Activated CD8-positive, alpha-beta memory T cell treated with anti-CD3 and anti-CD28 coated beads, Interleukin-2, amount 50 U/mL, for 48 hours (primary cell): ENCODE data around the gene KLLN.
"Not testable (repeated sequence)": the region's sequence is repeated elsewhere in the genome, so short reads cannot be mapped to it uniquely, and the experiment has no call there.

ENCODE experiments used
- DNase-seq: peaks from one replicate; pipeline ENCODE4 v3.0.0-alpha.2; 2020

The KLLN gene, protein sequence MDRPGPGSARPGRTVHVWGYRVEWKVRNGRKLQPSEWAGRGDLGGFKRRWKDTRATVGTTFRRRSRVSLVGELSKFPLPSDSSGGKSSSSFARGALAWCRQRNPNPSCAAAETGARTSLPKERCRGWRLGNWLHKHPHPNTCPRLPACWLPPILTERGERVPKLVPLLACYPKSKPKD

DNA sequence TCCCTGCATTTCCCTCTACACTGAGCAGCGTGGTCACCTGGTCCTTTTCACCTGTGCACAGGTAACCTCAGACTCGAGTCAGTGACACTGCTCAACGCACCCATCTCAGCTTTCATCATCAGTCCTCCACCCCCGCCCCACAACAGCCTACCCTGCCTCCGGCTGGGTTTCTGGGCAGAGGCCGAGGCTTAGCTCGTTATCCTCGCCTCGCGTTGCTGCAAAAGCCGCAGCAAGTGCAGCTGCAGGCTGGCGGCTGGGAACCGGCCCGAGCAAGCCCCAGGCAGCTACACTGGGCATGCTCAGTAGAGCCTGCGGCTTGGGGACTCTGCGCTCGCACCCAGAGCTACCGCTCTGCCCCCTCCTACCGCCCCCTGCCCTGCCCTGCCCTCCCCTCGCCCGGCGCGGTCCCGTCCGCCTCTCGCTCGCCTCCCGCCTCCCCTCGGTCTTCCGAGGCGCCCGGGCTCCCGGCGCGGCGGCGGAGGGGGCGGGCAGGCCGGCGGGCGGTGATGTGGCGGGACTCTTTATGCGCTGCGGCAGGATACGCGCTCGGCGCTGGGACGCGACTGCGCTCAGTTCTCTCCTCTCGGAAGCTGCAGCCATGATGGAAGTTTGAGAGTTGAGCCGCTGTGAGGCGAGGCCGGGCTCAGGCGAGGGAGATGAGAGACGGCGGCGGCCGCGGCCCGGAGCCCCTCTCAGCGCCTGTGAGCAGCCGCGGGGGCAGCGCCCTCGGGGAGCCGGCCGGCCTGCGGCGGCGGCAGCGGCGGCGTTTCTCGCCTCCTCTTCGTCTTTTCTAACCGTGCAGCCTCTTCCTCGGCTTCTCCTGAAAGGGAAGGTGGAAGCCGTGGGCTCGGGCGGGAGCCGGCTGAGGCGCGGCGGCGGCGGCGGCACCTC lies at the start of gene KLLN, which contains the start of gene PTEN:
TSS of gene KLLN (minus strand) at position 481 of the 891 bp plus-strand sequence. CDS start 1,046 bp downstream, outside the sequence.
TSS of gene PTEN (plus strand) at position 573 of the 891 bp plus-strand sequence. CDS start 845 bp downstream, outside the sequence.
- peak; percentile 90 for DNase-seq

DNA sequence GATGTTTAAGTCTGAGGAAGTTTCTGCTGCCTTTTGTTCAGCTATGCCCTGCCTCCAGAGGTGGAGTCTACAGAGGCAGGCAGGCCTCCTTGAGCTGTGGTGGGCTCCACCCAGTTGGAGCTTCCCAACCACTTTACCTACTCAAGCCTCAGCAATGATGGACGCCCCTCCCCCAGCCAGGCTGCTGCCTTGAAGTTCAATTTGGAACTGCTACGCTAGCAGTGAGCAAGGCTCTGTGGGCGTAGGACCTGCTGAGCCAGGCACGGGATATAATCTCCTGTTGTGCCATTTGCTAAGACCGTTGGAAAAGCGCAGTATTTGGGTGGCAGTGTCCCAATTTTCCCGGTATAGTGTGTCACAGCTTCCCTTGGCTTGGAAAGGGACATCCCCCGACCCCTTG lies 40.1 kb upstream of the KLLN start:
- DNase-seq, result not testable (repeated sequence)

DNA sequence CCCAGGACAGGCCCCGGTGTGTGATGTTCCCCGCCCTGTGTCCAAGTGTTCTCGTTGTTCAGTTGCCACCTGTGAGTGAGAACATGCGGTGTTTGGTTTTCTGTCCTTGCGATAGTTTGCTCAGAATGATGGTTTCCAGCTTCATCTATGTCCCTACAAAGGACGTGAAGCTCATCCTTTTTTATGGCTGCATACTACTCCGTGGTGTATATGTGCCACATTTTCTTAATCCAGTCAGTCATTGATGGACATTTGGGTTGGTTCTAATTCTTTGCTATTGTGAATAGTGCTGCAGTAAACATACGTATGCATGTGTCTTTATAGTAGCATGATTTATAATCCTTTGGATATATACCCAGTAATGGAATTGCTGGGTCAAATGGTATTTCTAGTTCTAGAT lies 34.6 kb upstream of the KLLN start:
- not testable (repeated sequence) for DNase-seq

DNA sequence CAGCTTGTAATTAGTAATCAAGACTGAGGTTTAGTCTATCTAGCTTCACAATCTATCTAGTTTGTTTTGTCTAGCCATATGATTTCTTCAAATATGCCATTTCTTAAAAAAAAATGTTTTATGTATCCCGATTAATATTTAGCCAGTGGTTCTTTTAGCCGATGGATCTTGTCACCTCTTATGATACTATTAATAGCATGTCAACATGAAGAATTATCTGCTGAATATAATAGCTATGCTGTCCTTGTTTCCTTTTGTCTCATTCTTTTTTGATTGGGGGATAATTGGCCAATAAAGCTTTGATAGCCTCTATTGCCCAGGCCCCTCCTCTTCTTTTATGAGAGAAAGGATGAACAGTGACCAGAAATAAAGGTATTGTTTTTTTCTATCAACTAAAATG lies 32.9 kb upstream of the KLLN start:
- no peak for DNase-seq

DNA sequence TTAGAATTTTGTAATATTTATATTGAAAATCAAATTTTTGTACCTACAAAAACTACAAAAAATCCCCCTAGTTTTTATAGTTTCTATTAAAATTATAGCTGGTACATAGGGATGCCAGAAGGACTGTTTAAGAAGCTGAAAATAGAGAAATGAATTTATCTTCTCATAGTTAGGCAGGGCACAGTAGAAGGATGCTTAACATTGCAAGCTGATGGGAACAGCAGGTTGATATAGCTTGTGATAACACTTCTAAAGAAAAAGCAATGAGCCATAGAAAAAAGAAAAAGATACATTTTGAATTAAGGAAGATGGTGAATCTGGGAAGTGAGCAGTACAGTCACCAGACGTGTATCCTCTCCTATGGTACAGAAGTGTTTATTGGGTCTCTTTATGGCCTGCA lies 32.1 kb upstream of the KLLN start:
- no peak for DNase-seq

DNA sequence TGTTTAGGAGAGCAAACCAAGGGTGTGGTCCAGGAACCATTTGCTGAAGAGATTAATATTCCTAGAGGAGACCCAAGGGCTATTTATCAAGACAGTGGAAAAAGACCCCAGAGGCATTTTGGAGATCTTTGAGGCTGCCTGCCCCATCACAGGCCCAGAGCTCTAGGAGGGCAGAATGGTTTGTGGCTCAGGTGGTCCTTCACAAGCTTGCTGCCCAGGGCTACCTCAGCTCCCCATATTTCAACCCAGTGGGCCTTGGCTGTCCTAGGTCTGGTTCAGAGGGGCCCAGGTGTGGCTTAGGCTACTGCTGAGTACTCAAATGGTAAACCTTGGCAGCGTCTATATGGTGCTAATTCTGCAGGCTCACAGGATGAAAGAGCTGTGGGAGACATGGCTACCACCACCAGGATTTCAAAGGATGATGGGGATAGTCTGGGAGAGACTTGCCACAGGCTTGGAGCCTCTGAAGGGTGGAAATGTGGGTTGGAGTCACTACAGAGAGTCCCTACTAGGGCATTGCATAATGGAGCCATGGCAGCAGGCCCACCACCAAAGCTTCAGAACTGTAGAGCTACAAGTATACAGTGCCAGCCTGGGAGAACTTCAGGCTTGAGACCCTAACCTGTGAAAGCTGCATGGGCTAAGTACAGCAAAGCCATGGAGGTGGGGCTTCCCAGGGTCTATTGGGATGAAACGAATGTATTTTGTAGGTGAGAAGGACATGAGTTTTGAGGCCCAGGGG lies 24.4 kb upstream of the KLLN start:
- no peak for DNase-seq

DNA sequence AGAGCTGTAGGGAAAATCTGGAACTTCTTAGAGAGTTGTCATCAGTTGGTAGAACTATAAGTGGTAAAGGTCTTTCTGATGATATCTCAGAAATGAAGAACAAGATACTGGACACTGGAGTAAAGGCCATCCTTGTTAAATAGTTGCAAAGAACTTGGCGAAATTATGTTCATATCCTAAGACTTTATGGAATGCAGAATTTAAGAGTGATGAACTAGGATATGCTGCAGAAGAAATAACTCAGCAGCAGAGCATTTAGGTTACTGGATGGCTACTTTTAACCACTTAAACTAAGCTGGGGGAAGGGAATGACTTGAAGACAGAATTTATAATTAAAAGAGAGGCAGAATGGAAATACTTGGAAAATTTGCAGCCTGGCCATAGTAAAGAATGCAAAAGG lies 23.8 kb upstream of the KLLN start:
- no peak for DNase-seq

DNA sequence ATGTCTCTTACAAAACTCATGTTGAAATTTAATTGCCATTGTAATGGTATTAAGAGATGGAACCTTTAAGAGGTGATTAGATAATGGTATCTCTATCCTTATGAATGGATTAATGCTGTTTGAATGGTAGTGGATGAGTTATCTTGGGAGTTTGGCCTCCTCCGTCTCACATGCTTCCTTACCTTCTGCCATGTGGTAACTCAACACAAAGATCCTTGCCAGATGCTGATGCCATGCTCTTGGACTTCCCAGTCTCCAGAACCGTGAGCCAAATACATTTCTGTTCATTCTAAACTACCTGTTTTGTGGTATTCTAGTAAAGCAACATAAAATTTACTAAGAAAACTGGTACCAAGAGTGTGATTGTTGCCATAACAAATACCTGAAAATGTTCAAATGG lies 23.3 kb upstream of the KLLN start:
- DNase-seq, result no peak

DNA sequence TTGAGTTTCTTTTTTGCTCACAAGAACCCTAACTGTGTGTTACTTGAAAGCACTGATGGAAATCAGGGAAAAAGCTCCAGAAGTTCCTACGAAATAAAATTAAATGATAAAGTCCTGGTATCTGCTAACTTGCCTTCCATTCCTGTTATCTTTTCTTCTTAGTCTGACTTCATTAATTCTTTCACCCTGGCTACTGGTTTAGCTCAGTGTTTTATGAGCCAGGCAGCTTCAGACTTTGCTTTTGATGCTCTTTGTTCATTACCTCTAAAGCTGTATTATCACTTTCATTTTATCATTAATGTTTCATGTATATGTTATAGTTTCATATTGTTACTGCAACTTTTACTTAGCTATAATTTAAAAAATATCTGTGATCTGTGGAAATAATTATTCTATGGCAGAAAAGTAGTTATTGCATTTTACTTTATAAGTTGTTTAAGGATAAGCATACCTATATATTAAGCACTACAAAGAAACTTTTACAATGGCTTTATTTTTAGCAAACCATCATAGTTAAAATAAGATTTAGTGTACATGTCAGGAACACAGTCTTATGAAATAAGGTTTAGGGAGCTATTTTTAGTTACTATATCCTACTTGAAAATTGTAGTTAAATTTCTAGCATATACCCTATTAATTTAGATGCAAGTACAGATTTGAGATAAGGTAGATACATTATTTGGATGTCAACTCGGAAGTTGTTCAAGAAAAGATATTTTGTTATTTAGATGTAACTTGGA lies 19.4 kb upstream of the KLLN start:
- DNase-seq, result no peak

DNA sequence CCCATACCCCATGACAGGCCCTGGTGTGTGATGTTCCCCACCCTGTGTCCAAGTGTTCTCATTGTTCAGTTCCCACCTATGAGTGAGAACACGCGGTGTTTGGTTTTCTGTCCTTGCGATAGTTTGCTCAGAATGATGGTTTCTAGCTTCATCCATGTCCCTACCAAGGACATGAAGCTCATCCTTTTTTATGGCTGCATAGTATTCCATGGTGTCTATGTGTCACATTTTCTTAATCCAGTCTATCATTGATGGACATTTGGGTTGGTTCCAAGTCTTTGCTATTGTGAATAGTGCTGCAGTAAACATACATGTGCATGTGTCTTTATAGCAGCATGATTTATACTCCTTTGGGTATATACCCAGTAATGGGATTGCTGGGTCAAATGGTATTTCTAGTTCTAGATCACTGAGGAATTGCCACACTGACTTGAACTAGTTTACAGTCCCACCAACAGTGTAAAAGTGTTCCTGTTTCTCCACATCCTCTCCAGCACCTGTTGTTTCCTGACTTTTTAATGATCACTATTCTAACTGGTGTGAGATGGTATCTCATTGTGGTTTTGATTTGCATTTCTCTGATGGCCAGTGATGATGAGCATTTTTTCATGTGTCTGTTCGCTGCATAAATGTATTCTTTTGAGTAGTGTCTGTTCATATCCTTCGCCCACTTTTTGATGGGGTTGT lies 18.2 kb upstream of the KLLN start:
- not testable (repeated sequence) for DNase-seq

DNA sequence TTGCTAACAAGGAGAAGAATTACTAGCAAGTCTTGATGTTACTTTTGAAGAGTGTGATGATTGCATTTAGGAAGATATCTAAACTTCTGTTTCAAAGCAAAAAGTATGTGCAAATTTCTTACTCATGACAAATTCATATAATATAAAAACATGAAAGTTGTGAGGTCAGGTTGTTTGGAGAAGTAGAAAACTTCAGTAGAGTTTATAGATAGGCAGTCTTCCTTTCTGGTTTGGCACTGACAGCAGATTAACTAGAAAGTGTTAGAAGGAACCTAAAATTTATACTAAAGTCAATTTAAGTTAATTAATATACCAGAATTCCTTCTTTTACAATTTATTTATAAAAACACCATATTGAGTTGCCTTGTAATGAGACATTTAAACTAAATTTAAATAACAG lies 17.0 kb upstream of the KLLN start:
- DNase-seq, result no peak

DNA sequence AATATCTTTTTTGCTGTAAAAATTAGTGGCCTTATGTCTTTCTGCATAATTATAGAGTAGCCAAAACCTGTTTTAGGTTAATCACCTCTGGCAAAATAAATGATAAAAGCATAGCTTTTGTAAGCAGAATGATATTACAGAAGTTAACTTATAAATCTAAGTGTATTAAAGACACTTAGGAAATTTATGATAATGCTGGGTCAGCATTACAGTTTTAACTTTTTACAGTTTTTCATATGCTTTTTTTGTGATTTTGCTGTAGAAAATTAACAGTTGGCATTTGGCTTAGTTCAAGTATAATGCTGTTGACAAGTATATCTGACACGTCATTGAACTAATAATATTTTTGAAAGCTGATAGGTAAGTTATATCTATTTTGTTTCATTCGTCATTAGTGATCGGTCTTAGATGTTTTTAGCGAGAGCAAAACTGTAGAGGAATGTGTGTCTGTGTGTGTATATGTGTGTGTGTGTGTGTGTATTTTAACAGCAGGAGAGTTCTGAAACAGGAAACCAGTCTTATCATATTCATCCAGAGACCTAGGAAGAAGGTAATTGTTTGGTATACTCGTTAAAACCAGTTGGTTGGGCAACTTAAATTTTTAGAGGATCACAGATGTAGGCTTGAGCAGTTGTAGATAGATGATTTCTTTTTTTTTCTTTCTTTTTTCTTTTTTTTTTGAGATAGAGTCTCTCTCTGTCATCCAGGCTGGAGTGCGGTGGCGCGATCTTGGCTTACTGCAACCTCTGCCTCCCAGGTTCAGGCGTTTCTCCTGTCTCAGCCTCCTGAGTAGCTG lies 15.5 kb upstream of the KLLN start:
- no peak for DNase-seq

DNA sequence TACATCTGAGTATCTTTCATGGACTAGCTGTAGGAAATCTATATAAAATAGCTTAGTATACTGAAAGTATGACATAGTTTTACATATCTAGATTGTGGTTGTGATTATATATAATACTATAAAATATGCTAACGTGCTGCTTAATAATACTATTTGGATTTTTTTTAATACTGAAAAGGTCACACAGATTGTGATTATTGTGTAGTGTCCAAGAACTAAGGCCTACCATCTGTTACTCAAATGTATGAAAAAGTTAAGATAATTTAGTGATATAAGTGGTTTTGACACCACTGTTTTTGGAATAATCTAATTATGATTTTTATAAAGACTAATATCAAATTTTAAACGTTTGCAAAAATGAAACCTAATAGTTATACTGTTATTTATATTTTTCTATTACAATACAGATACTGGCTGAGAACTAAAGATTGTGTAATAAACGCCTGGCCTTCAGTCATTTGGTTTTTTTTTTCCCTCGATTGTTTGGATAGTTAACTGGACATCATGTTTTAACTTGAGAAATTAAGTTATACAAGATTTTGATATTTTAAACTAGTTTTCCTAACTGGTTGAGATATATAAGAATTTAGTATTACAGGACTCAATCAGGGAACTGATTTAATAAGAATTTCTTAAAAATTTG lies 12.7 kb upstream of the KLLN start:
- DNase-seq, result no peak

DNA sequence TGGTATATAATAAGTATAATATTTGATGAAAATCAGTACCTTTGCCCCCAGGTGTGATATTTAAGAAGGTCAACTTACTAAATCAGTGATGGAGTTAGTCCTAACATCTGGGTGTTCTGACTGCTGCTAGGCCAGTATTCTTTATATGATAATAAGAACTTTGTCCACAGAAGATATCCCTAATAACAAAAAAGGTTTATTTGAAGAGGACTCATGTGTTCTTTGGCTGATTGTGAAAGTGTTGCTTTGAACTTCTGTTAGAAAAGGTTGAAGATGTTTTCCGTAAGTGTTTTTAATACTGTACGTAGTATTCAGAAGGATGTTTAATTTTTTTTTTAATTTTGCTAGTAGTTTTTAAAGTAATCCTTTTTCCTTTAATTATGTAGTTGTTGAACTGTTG lies 10.3 kb upstream of the KLLN start:
- DNase-seq, result no peak

DNA sequence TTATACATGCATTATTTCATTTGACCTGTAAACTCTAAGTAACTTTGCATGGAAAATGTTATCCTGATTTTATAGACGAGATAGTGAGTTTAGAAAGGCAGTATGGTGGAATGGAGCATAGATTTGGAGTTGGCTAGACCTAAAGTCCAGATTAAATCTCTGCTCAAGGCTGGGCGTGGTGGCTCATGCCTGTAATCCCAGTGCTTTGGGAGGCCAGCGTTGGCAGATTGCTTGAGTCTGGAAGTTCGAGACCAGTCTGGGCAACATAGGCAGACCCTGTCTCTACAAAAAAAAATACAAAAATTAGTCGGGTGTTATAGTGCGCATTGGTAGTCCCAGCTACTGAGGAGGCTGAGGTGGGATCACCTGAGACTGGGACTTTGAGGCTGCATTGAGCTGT lies 9.5 kb upstream of the KLLN start:
- DNase-seq, result no peak

DNA sequence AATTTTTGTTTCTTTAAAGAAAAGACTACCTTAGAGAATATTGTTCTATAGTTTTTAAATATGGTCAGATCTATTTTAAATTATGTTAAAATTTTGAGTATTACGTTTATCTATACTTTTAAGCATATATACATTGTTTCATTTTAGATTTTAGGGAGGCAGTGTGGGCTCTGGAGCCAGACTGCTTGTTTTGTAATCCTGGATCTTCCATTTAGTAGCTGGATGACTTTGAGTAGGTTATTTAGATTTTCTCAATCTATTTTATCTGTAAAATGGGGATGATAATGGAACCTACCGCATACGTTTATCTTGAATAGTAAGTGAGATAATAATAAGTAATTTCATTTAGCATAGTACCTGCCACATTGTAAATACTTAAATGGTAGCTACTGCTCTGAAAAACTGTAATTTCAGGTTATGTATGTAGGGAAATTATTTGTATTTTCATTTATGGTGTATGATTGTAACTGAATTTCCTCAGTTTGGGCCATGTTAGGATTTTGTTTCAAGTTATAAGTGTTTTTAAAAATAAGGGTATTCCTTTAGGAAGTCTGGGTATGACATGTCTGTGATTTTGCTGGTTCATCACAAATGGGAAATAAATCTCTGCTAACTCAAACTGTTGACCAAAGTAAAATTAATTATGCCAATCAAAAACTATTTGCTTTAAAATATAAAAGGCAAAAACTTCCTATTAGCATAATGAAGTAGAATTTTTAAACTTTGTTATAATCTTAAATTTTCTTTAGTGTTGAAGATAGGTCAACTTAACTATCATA lies 6.6 kb upstream of the KLLN start:
- DNase-seq, result no peak

DNA sequence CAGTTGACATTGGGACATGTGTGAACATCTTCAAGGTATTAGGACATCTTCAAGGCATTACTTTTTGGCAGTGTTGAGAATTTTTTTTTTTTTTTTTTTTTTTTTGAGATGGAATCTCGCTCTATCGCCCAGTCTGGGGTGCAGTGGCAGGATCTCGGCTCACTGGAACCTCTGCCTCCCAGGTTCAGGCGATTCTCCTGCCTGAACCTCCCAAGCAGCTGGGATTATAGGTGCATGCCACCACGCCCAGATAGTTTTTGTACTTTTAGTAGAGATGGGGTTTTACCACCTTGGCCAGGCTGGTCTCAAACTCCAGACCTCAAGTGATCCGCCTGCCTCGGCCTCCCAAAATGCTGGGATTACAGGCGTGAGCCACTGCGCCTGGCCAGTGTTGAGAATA lies 5.8 kb upstream of the KLLN start:
- DNase-seq, result not testable (repeated sequence)

DNA sequence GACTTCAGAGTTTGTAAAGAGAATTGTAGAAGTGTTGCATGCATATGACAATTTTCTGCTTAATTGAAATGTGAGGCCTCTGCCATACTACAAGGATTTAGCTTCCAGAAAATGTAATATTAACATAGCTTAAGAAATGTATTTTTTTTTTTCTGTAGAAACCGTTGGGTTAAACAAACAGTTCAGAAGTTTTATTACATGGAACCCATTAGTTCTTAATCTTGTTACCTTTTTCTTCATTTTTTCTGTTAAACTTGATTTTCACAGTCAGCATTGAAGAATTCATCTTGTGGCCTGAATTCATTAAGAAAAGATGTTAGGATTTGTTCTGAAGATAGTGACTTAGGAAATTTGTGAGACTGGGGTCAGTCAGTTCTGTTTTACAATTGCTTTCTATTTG lies 4.9 kb upstream of the KLLN start:
- no peak for DNase-seq

DNA sequence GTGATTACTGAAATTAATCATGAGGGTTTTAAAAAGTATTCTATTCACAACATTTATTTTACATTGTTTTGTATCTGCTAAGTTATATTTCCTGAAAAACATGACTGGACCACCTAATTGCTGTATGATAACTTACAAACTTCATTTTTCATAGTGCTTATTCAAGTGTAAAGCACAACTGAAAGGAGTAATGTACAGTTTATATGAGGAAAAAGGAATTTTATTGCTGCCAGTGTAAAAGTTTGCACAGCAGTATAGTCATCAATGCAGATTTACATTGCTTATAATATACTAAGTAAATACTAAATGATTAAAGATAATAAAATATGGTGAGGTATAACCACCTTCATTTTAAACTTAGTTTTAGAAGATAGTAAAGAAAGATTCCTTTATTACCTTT lies 4.1 kb upstream of the KLLN start:
- DNase-seq, result no peak

DNA sequence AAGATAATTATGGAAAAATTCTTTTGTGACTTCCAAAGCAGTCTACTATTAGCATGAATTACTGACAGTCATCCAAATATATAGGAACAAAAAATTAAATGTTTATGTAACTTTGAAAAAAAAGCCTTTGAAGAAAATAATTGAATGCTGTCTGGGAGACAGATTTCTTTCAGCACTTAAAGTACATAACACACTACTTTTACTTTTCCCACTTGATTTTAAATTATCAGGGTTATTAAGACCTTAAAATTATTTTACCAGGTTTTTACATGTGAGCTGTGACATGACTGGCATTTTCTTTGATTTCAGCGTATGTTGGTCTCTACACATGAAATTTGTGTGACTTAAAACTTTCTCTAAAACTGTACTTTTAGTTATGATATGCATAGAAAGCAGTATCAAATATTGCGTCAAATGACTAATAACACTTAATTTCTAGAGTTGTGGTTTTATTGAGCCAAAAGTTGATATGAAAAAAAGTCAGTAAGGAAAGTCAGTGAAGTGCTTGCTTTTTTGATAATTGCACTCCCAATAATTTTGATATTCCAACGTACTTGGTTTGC lies 3.2 kb upstream of the KLLN start:
- no peak for DNase-seq
